H9 (cell line): ENCODE measurements around the gene SLC38A9. TPM values are rescaled to one million over a fixed set of nuclear protein-coding genes. Genes with fewer than 3 reads are reported as not detected.

Source experiments
- DNase-seq: peaks from one replicate; pipeline ENCODE4 v3.0.0-alpha.2; 2017
- H2AFZ ChIP-seq: one replicate; pipeline ENCODE4 v1.6.1; 2013; ENCODE audit warnings: mild to moderate bottlenecking, low read length, control low read depth, moderate library complexity
- H2AK5ac ChIP-seq: 2 replicates; pipeline ENCODE4 v1.6.1; 2013; ENCODE audit warnings: low read length, control low read depth, mixed read lengths; ENCODE audit not compliant: insufficient read length
- H2BK120ac ChIP-seq: one replicate; pipeline ENCODE4 v1.6.1; 2013; ENCODE audit warnings: low read depth, mild to moderate bottlenecking, low read length, control low read depth, inconsistent platforms; ENCODE audit not compliant: poor library complexity, severe bottlenecking
- H2BK12ac ChIP-seq: 2 replicates; pipeline ENCODE4 v1.6.1; 2013; ENCODE audit warnings: low read length, control low read depth, mixed read lengths, low read depth; ENCODE audit not compliant: insufficient read length
- H2BK15ac ChIP-seq: 2 replicates; pipeline ENCODE4 v1.6.1; 2013; ENCODE audit warnings: low read depth, low read length, control low read depth
- H2BK20ac ChIP-seq: one replicate; pipeline ENCODE4 v1.6.1; 2013; ENCODE audit warnings: low read depth, mild to moderate bottlenecking, low read length, control low read depth, inconsistent platforms; ENCODE audit not compliant: poor library complexity, severe bottlenecking
- H2BK5ac ChIP-seq: 2 replicates; pipeline ENCODE4 v1.6.1; 2013; ENCODE audit warnings: low read length, control low read depth, mixed read lengths; ENCODE audit not compliant: insufficient read length
- H3K14ac ChIP-seq: 2 replicates; pipeline ENCODE4 v1.6.1; 2013; ENCODE audit warnings: low read length, control low read depth; ENCODE audit not compliant: insufficient read depth
- H3K18ac ChIP-seq: 2 replicates; pipeline ENCODE4 v1.6.1; 2013; ENCODE audit warnings: low read depth, mild to moderate bottlenecking, mixed read lengths, low read length, control low read depth; ENCODE audit not compliant: insufficient read length
- H3K23ac ChIP-seq: 2 replicates; pipeline ENCODE4 v1.6.1; 2013; ENCODE audit warnings: low read length, control low read depth, mixed read lengths, low read depth; ENCODE audit not compliant: insufficient read length
- H3K23me2 ChIP-seq: 2 replicates; pipeline ENCODE4 v1.6.1; 2013; ENCODE audit warnings: low read depth, mild to moderate bottlenecking, mixed read lengths, low read length, control low read depth; ENCODE audit not compliant: insufficient read length, poor library complexity, severe bottlenecking
- H3K27ac ChIP-seq: 2 replicates; pipeline ENCODE4 v1.5.1; 2013; ENCODE audit warnings: low read length, control low read depth, mixed read lengths, low read depth; ENCODE audit not compliant: insufficient read length
- H3K27me3 ChIP-seq: 2 replicates; pipeline ENCODE4 v1.6.1; 2013; ENCODE audit warnings: low read length, control low read depth, inconsistent platforms; ENCODE audit not compliant: insufficient read depth
- H3K4ac ChIP-seq: 2 replicates; pipeline ENCODE4 v1.6.1; 2013; ENCODE audit warnings: low read depth, mild to moderate bottlenecking, control low read depth, inconsistent platforms, low read length, moderate library complexity
- H3K4me1 ChIP-seq: 2 replicates; pipeline ENCODE4 v1.6.1; 2013; ENCODE audit warnings: low read length, control low read depth, inconsistent platforms; ENCODE audit not compliant: insufficient read depth
- H3K4me2 ChIP-seq: 2 replicates; pipeline ENCODE4 v1.6.1; 2013; ENCODE audit warnings: low read length, control low read depth, mixed read lengths; ENCODE audit not compliant: insufficient read length, insufficient read depth
- H3K56ac ChIP-seq: 2 replicates; pipeline ENCODE4 v1.6.1; 2013; ENCODE audit warnings: low read depth, mild to moderate bottlenecking, mixed read lengths, low read length, control low read depth; ENCODE audit not compliant: insufficient read length
- H3K79me1 ChIP-seq: 2 replicates; pipeline ENCODE4 v1.6.1; 2013; ENCODE audit warnings: low read depth, mild to moderate bottlenecking, moderate library complexity, low read length, control low read depth, inconsistent platforms; ENCODE audit not compliant: insufficient read depth, poor library complexity, severe bottlenecking
- H3K79me2 ChIP-seq: 2 replicates; pipeline ENCODE4 v1.6.1; 2013; ENCODE audit warnings: low read length, control low read depth, inconsistent platforms; ENCODE audit not compliant: insufficient read depth
- H3K9ac ChIP-seq: 2 replicates; pipeline ENCODE4 v1.6.1; 2013; ENCODE audit warnings: low read length, control low read depth, mixed read lengths; ENCODE audit not compliant: insufficient read length; ENCODE audit errors: extremely low read depth
- H3K9me3 ChIP-seq: one replicate; pipeline ENCODE4 v1.6.1; 2013; ENCODE audit warnings: low read depth, low read length, inconsistent platforms; ENCODE audit not compliant: control insufficient read depth
- H3T11ph ChIP-seq: one replicate; pipeline ENCODE4 v1.6.1; 2013; ENCODE audit warnings: mild to moderate bottlenecking, low read length, control low read depth, inconsistent platforms
- H4K20me1 ChIP-seq: one replicate; pipeline ENCODE4 v1.6.1; 2013; ENCODE audit not compliant: control insufficient read depth, insufficient read length, insufficient read depth
- H4K5ac ChIP-seq: 2 replicates; pipeline ENCODE4 v1.6.1; 2013; ENCODE audit warnings: low read depth, mild to moderate bottlenecking, mixed read lengths, low read length, control low read depth; ENCODE audit not compliant: insufficient read length
- H4K8ac ChIP-seq: replicated peaks from 2 replicates; pipeline ENCODE4 v1.6.1; 2013; ENCODE audit warnings: low read length, control low read depth, mixed read lengths, low read depth; ENCODE audit not compliant: insufficient read length
- H4K91ac ChIP-seq: 2 replicates; pipeline ENCODE4 v1.6.1; 2013; ENCODE audit warnings: low read depth, mild to moderate bottlenecking, moderate library complexity, mixed read lengths, low read length, control low read depth; ENCODE audit not compliant: insufficient read length
- H3K27ac Mint-ChIP-seq, 3 experiments: 2 replicates in 2 of 3; 3 replicates in 1 of 3; pipeline ENCODE4 v1.8.0; 2020 to 2021; ENCODE audit warnings: mixed read lengths in 3 of 3, mild to moderate bottlenecking in 1 of 3, moderate library complexity in 1 of 3
- H3K27me3 Mint-ChIP-seq: 2 replicates; pipeline ENCODE4 v1.8.0; 2021; ENCODE audit warnings: low read depth, mild to moderate bottlenecking, moderate library complexity, mixed read lengths
- H3K36me3 Mint-ChIP-seq, 3 experiments: 2 replicates in 2 of 3; 3 replicates in 1 of 3; pipeline ENCODE4 v1.8.0; 2020 to 2021; ENCODE audit warnings: low read depth in 3 of 3, mixed read lengths in 3 of 3; ENCODE audit not compliant: insufficient read depth in 1 of 3
- H3K4me1 Mint-ChIP-seq, 2 experiments: 2 replicates each; pipeline ENCODE4 v1.8.0; 2020; ENCODE audit warnings: mixed read lengths in 2 of 2
- H3K4me3 Mint-ChIP-seq, 2 experiments: 2 replicates in 1 of 2; 3 replicates in 1 of 2; pipeline ENCODE4 v1.8.0; 2020 to 2021; ENCODE audit warnings: mild to moderate bottlenecking in 2 of 2, mixed read lengths in 2 of 2, moderate library complexity in 1 of 2
- H3K9me3 Mint-ChIP-seq, 2 experiments: 2 replicates in 1 of 2; 3 replicates in 1 of 2; pipeline ENCODE4 v1.8.0; 2020; ENCODE audit warnings: mild to moderate bottlenecking in 2 of 2, mixed read lengths in 2 of 2, moderate library complexity in 1 of 2
- WGBS: extraction: QIAGEN DNeasy Blood & Tissue Kit; methylation state at CpG from one replicate; pipeline ENCODE4 v1.1.7; 2013; ENCODE audit warnings: missing lambda C conversion rate, low lambda C conversion rate, mixed read lengths; ENCODE audit not compliant: insufficient read length; ENCODE audit errors: extremely low coverage; 5-methylcytosine and 5-hydroxymethylcytosine counted together
- total RNA-seq: library from RNA; stranded (reverse); gene quantifications from 2 replicates; pipeline ENCODE4 v1.2.1, GENCODE V29; 2021
- TF ChIP-seq, protein P1 (sequence below): fragments of 200-600 bp; sonication (generic); conservative IDR thresholded peaks from 3 replicates; pipeline ENCODE4 v1.8.0; 2021; ENCODE audit warnings: antibody characterized with exemption, mild to moderate bottlenecking

SLC38A9 gene
- total RNA-seq, 1 experiment from 2014 or later: 48.5 TPM

GRCh38 chr5:55638051-55638450 is 74.1 kb downstream of the SLC38A9 start:
- Mint-ChIP-seq H3K9me3 (no peaks in the 10 kb centered on the region), H3K4me3 (no peak overlapping the region), H3K27ac (no peak overlapping the region), H3K27me3 (no peaks in the 10 kb centered on the region), H3K36me3 (peaks cover 3 to 9% (median 8%) of the 10 kb centered on the region in 3 experiments; a peak in 5 of 7 replicates), H3K4me1 (peaks cover 31 to 37% of the 10 kb centered on the region in 2 experiments)
- H3K9ac ChIP-seq: no peak overlapping the region
- H3K4me1 ChIP-seq: peaks cover 3% of the 10 kb centered on the region; the same call in 1 of the 2 replicates
- H2AFZ ChIP-seq: no peak overlapping the region
- no peak overlapping the region for H2BK15ac ChIP-seq
- H3K18ac ChIP-seq: no peak overlapping the region
- no peak overlapping the region for H3K23ac ChIP-seq
- DNase-seq: no peak
- no peak overlapping the region for H4K91ac ChIP-seq
- TF ChIP-seq, protein P1, sequence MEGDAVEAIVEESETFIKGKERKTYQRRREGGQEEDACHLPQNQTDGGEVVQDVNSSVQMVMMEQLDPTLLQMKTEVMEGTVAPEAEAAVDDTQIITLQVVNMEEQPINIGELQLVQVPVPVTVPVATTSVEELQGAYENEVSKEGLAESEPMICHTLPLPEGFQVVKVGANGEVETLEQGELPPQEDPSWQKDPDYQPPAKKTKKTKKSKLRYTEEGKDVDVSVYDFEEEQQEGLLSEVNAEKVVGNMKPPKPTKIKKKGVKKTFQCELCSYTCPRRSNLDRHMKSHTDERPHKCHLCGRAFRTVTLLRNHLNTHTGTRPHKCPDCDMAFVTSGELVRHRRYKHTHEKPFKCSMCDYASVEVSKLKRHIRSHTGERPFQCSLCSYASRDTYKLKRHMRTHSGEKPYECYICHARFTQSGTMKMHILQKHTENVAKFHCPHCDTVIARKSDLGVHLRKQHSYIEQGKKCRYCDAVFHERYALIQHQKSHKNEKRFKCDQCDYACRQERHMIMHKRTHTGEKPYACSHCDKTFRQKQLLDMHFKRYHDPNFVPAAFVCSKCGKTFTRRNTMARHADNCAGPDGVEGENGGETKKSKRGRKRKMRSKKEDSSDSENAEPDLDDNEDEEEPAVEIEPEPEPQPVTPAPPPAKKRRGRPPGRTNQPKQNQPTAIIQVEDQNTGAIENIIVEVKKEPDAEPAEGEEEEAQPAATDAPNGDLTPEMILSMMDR: no peak
- no peaks in the 10 kb centered on the region for H3K79me2 ChIP-seq
- no peak overlapping the region for H3K56ac ChIP-seq
- H4K8ac ChIP-seq: no peak overlapping the region
- H4K5ac ChIP-seq: no peak overlapping the region
- no peak overlapping the region for H2BK12ac ChIP-seq
- no peaks in the 10 kb centered on the region for H3K23me2 ChIP-seq
- H3K4ac ChIP-seq: no peak overlapping the region
- H2BK120ac ChIP-seq: no peak overlapping the region
- no peak overlapping the region for H2BK20ac ChIP-seq
- no peak overlapping the region for H2AK5ac ChIP-seq
- H3K27ac ChIP-seq: no peak overlapping the region
- H3K27me3 ChIP-seq: no peaks in the 10 kb centered on the region
- no peak overlapping the region for H3T11ph ChIP-seq
- WGBS: no CpG with 5 or more reads among the region's 2 CpGs
- H3K14ac ChIP-seq: no peak overlapping the region
- H3K9me3 ChIP-seq: no peaks in the 10 kb centered on the region
- no peak overlapping the region for H3K4me2 ChIP-seq
- no peaks in the 10 kb centered on the region for H4K20me1 ChIP-seq
- H3K79me1 ChIP-seq: no peaks in the 10 kb centered on the region
- no peak overlapping the region for H2BK5ac ChIP-seq
